Fibroblast of mammary gland (primary cell): ENCODE results near the gene DCUN1D2.
A peak's percentile ranks its signal among the peaks of the same experiment; 100 is the strongest.

Source experiments
- DNase-seq: peaks from one replicate; pipeline ENCODE4 v3.0.0-alpha.2; 2010; ENCODE audit warnings: low read depth
- H3K4me3 ChIP-seq: 2 replicates; pipeline ENCODE4 v1.5.1; 2011; ENCODE audit warnings: low read depth, mild to moderate bottlenecking, low read length, moderate library complexity; ENCODE audit not compliant: control insufficient read depth
- CTCF ChIP-seq: conservative IDR thresholded peaks from 2 replicates; pipeline ENCODE4 v1.5.1; 2011; ENCODE audit warnings: low read depth, low read length, inconsistent platforms; ENCODE audit not compliant: control insufficient read depth, insufficient read depth

Gene DCUN1D2

GRCh38 chr13:113490496-113491417 lies at the start of gene DCUN1D2:
DCUN1D2 (minus strand) TSS chr13:113490711; CDS start chr13:113490669, 42 bp downstream.
- peak within 1 kb of the TSS; percentile 90 for H3K4me3 ChIP-seq
- no peak for TF ChIP-seq CTCF
- DNase-seq: peak; percentile 94

- DNase-seq: peak; percentile 79
- no peak overlapping the region for H3K4me3 ChIP-seq
- TF ChIP-seq CTCF: no peak
These were observed 49.3 kb upstream of the DCUN1D2 start for GRCh38 chr13:113539822-113540221.

GRCh38 chr13:113539176-113539575 lies 48.7 kb upstream of the DCUN1D2 start:
- H3K4me3 ChIP-seq: no peak overlapping the region
- DNase-seq: no peak
- no peak for TF ChIP-seq CTCF

GRCh38 chr13:113538689-113539058 lies 48.2 kb upstream of the DCUN1D2 start:
- H3K4me3 ChIP-seq: no peak overlapping the region
- TF ChIP-seq CTCF: no peak
- no peak for DNase-seq

- TF ChIP-seq CTCF: no peak
- DNase-seq: no peak
- no peak overlapping the region for H3K4me3 ChIP-seq
These were observed 47.6 kb upstream of the DCUN1D2 start for GRCh38 chr13:113537909-113538688.

GRCh38 chr13:113537205-113537604 lies 46.7 kb upstream of the DCUN1D2 start:
- no peak for TF ChIP-seq CTCF
- H3K4me3 ChIP-seq: no peak overlapping the region
- DNase-seq: no peak
